Measurements from ENCODE around the gene LTK.

Gene LTK

GRCh38 chr15:41556677-41557076, 43.0 kb upstream of the LTK start:
- TF ChIP-seq REST (IDR thresholded peaks at IDR 0.05; ENCODE audit: insufficient read depth in 1 of 2, low read depth in 2 of 2, low read length in 2 of 2) (no peak), FOXP2 (optimal IDR thresholded peaks at IDR 0.05; ENCODE audit: borderline replicate concordance, extremely low read depth, extremely low read length, insufficient read depth) (no peak), POLR2AphosphoS5 (IDR thresholded peaks at IDR 0.05; ENCODE audit: low read depth, low read length) (no peak), TAF1 (IDR thresholded peaks at IDR 0.05; ENCODE audit: borderline replicate concordance, insufficient read depth, low read length) (no peak), SIN3A (IDR thresholded peaks at IDR 0.05; ENCODE audit: borderline replicate concordance, insufficient read depth, low read length) (no peak)

GRCh38 chr15:41554915-41555314, 41.3 kb upstream of the LTK start:
- no peak for TF ChIP-seq REST (IDR thresholded peaks at IDR 0.05; ENCODE audit: insufficient read depth in 1 of 2, low read depth in 2 of 2, low read length in 2 of 2)
- TF ChIP-seq FOXP2 (optimal IDR thresholded peaks at IDR 0.05; ENCODE audit: borderline replicate concordance, extremely low read depth, extremely low read length, insufficient read depth), result no peak
- TF ChIP-seq POLR2AphosphoS5 (IDR thresholded peaks at IDR 0.05; ENCODE audit: low read depth, low read length), result no peak
- TF ChIP-seq SIN3A (IDR thresholded peaks at IDR 0.05; ENCODE audit: borderline replicate concordance, insufficient read depth, low read length), result no peak
- TF ChIP-seq TAF1 (IDR thresholded peaks at IDR 0.05; ENCODE audit: borderline replicate concordance, insufficient read depth, low read length), result no peak

- no peak for TF ChIP-seq TAF1 (IDR thresholded peaks at IDR 0.05; ENCODE audit: borderline replicate concordance, insufficient read depth, low read length)
- no peak for TF ChIP-seq SIN3A (IDR thresholded peaks at IDR 0.05; ENCODE audit: borderline replicate concordance, insufficient read depth, low read length)
- TF ChIP-seq FOXP2 (optimal IDR thresholded peaks at IDR 0.05; ENCODE audit: borderline replicate concordance, extremely low read depth, extremely low read length, insufficient read depth), result no peak
- TF ChIP-seq POLR2AphosphoS5 (IDR thresholded peaks at IDR 0.05; ENCODE audit: low read depth, low read length), result no peak
- no peak for TF ChIP-seq REST (IDR thresholded peaks at IDR 0.05; ENCODE audit: insufficient read depth in 1 of 2, low read depth in 2 of 2, low read length in 2 of 2)
Observed at GRCh38 chr15:41554343-41554742, 40.7 kb upstream of the LTK start.

- no peak for TF ChIP-seq POLR2AphosphoS5 (IDR thresholded peaks at IDR 0.05; ENCODE audit: low read depth, low read length)
- TF ChIP-seq TAF1 (IDR thresholded peaks at IDR 0.05; ENCODE audit: borderline replicate concordance, insufficient read depth, low read length), result no peak
- TF ChIP-seq SIN3A (IDR thresholded peaks at IDR 0.05; ENCODE audit: borderline replicate concordance, insufficient read depth, low read length), result no peak
- no peak for TF ChIP-seq FOXP2 (optimal IDR thresholded peaks at IDR 0.05; ENCODE audit: borderline replicate concordance, extremely low read depth, extremely low read length, insufficient read depth)
- TF ChIP-seq REST (IDR thresholded peaks at IDR 0.05; ENCODE audit: insufficient read depth in 1 of 2, low read depth in 2 of 2, low read length in 2 of 2), result no peak
Observed at GRCh38 chr15:41553731-41554130, 40.1 kb upstream of the LTK start.
